ENCODE results near the gene OSMR. TPM values are rescaled to one million over a fixed set of nuclear protein-coding genes. Genes with fewer than 3 reads are reported as not detected.
"Not testable (repeated sequence)": the region's sequence is repeated elsewhere in the genome, so short reads cannot be mapped to it uniquely, and the experiment has no call there.

OSMR gene
- total and polyA plus RNA-seq, 9 of the 15 experiments (the other 6 are each of a cell fraction or from before 2014, with no cell fraction given): 0.18 to 1.7 (median 0.94) TPM

GRCh38 chr5:38851640-38852039 is 5.8 kb downstream of the OSMR start:
- H3K36me3 ChIP-seq (ENCODE audit: control insufficient read depth, insufficient read depth, low read length); H4K20me1 ChIP-seq (replicated peaks; ENCODE audit: control insufficient read depth, insufficient read depth, low read length); H3K4me3 ChIP-seq; in situ Hi-C loops (cut with MboI); H3K4me2 ChIP-seq (ENCODE audit: insufficient read depth, low read length); H3K9me1 ChIP-seq (ENCODE audit: control insufficient read depth, insufficient read depth, low read length); FAIRE-seq; ATAC-seq; DNase-seq (ENCODE audit: extremely low read depth in 1 of 4, low spot score in 3 of 4); H3K4me1 ChIP-seq (replicated peaks in 1 of 2; ENCODE audit: control insufficient read depth in 2 of 2, insufficient read depth in 2 of 2, low read length in 2 of 2); H3K9ac ChIP-seq (ENCODE audit: insufficient read depth in 1 of 2, low read depth in 2 of 2, low read length in 2 of 2); intact Hi-C loops (cut with micrococcal nuclease); H3K9me3 ChIP-seq (replicated peaks; ENCODE audit: control insufficient read depth, insufficient read depth, low read depth, low read length); CTCF ChIA-PET (ENCODE audit: low intra/inter-chr PET ratio); H3K27ac ChIP-seq (ENCODE audit: extremely low read depth, low read depth, low read length); H3K79me2 ChIP-seq (ENCODE audit: control insufficient read depth, insufficient read depth, low read length); H2AFZ ChIP-seq (ENCODE audit: low read depth, low read length); BruUV-seq (replicated peaks): not testable (repeated sequence)
- WGBS (ENCODE audit: insufficient coverage, low coverage, missing lambda C conversion rate): under 1% methylated on average over 5 of the region's 5 CpGs
- TF ChIP-seq ZNF766 (CRISPR knock-in tag; conservative IDR thresholded peaks at IDR 0.05): 0 out of 2 replicates have a peak, but pooled peaks have one; percentile 25
- peaks cover 8 to 10% of the 10 kb centered on the region in 2 experiments; a peak in 4 of 5 replicates for H3K27me3 ChIP-seq (ENCODE audit: control insufficient read depth in 2 of 2, insufficient read depth in 2 of 2, low read length in 2 of 2)
- POLR2A ChIA-PET: interaction anchor here (0.7 kb wide), 1 partner anchor 48 kb away, joined by 3 read pairs; no protein-coding TSS in a partner anchor

DNA sequence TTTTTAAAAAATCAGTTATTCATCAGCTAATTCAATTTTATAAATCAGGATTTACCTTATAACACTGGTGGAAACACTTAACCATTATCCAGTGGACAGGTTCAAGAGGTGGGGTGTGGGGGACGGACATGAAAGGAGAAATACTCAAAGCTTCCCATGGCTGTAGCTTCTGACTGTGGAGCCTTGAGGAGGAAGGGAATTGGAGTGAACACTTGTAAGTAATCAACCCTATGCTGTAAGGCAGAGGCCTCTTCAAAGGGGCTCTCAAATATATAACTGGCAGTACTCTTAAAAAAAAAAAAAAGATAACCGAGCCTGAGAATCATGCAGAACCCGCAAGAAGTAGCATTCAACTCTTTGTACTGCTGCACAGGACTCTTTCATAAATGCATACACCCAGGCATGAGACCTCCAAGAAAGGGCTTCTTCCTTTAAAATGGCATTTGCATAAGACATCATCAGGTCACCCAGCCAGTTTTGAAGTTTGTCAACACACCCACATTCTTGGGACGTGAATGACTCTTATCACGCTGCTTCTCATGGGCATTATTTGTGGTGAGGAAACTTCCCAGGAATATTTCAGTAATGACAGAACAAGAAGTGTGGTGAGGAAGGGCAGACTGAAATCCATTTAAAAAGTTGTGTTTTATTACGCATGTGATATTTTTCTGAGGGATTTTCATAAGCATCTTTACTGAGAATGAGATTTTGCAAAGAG is 8.1 kb downstream of the OSMR start:
- no peaks in the 10 kb centered on the region for H4K20me1 ChIP-seq (replicated peaks; ENCODE audit: control insufficient read depth, insufficient read depth, low read length)
- intact Hi-C loops (cut with micrococcal nuclease): no loop called here
- BruUV-seq (replicated peaks): no TSS peak
- ChIA-PET POLR2A (no interaction called here), CTCF (ENCODE audit: low intra/inter-chr PET ratio) (no interaction called here)
- no peak overlapping the region for H3K4me3 ChIP-seq
- no peak for FAIRE-seq
- H3K9ac ChIP-seq (ENCODE audit: insufficient read depth in 1 of 2, low read depth in 2 of 2, low read length in 2 of 2): no peak overlapping the region
- H2AFZ ChIP-seq (ENCODE audit: low read depth, low read length): no peak overlapping the region
- no peak for ATAC-seq
- no peaks in the 10 kb centered on the region for H3K79me2 ChIP-seq (ENCODE audit: control insufficient read depth, insufficient read depth, low read length)
- H3K4me2 ChIP-seq (ENCODE audit: insufficient read depth, low read length): no peak overlapping the region
- no peaks in the 10 kb centered on the region for H3K4me1 ChIP-seq (replicated peaks in 1 of 2; ENCODE audit: control insufficient read depth in 2 of 2, insufficient read depth in 2 of 2, low read length in 2 of 2)
- H3K27ac ChIP-seq (ENCODE audit: extremely low read depth, low read depth, low read length): no peak overlapping the region
- no peaks in the 10 kb centered on the region for H3K9me3 ChIP-seq (replicated peaks; ENCODE audit: control insufficient read depth, insufficient read depth, low read depth, low read length)
- in situ Hi-C loops (cut with MboI): no loop called here
- H3K36me3 ChIP-seq (ENCODE audit: control insufficient read depth, insufficient read depth, low read length): no peaks in the 10 kb centered on the region
- H3K27me3 ChIP-seq (ENCODE audit: control insufficient read depth in 2 of 2, insufficient read depth in 2 of 2, low read length in 2 of 2): peaks cover 0 to 4% of the 10 kb centered on the region in 2 experiments; a peak in 1 of 5 replicates
- WGBS (ENCODE audit: insufficient coverage, low coverage, missing lambda C conversion rate): 6% methylated on average over 6 of the region's 6 CpGs
- no peaks in the 10 kb centered on the region for H3K9me1 ChIP-seq (ENCODE audit: control insufficient read depth, insufficient read depth, low read length)
- no peak for DNase-seq (ENCODE audit: extremely low read depth in 1 of 4, low spot score in 3 of 4)
- TF ChIP-seq XRCC4 (IDR thresholded peaks at IDR 0.05; ENCODE audit: extremely low read depth, insufficient read depth, insufficient read length) (no peak), RCOR1 (IDR thresholded peaks at IDR 0.05; ENCODE audit: borderline replicate concordance in 1 of 2, low read depth in 2 of 2, low read length in 2 of 2) (no peak), ZNF124 (CRISPR knock-in tag; IDR thresholded peaks at IDR 0.05) (no peak), MEF2D (tag; conservative IDR thresholded peaks at IDR 0.05; ENCODE audit: low read depth) (no peak), COPS2 (conservative IDR thresholded peaks at IDR 0.05) (no peak), TBL1XR1 (IDR thresholded peaks at IDR 0.05; ENCODE audit: low read length in 2 of 2) (no peak), GTF2E2 (tag; IDR thresholded peaks at IDR 0.05) (no peak), ASH1L (IDR thresholded peaks at IDR 0.05; ENCODE audit: borderline replicate concordance, low read depth, partially characterized antibody) (no peak), ILK (tag; IDR thresholded peaks at IDR 0.05; ENCODE audit: borderline replicate concordance, low read depth) (no peak), CC2D1A (IDR thresholded peaks at IDR 0.05) (no peak), NEUROD1 (IDR thresholded peaks at IDR 0.05; ENCODE audit: borderline replicate concordance, low read depth, low read length, partially characterized antibody) (no peak), SAFB2 (IDR thresholded peaks at IDR 0.05; ENCODE audit: borderline replicate concordance, low read depth, low read length, severe bottlenecking) (no peak), MAFK (IDR thresholded peaks at IDR 0.05; ENCODE audit: low read length) (no peak)
- TF ChIP-seq, protein P1, sequence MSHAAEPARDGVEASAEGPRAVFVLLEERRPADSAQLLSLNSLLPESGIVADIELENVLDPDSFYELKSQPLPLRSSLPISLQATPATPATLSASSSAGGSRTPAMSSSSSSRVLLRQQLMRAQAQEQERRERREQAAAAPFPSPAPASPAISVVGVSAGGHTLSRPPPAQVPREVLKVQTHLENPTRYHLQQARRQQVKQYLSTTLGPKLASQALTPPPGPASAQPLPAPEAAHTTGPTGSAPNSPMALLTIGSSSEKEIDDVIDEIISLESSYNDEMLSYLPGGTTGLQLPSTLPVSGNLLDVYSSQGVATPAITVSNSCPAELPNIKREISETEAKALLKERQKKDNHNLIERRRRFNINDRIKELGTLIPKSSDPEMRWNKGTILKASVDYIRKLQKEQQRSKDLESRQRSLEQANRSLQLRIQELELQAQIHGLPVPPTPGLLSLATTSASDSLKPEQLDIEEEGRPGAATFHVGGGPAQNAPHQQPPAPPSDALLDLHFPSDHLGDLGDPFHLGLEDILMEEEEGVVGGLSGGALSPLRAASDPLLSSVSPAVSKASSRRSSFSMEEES (CRISPR knock-in tag; IDR thresholded peaks at IDR 0.05): no peak
